ENCODE measurements around the gene MSI2. TPM values are rescaled to one million over a fixed set of nuclear protein-coding genes. Genes with fewer than 3 reads are reported as not detected.

The MSI2 gene
- total and polyA plus RNA-seq, 7 experiments from 2014 or later, result 3.3 to 169 (median 125) TPM

- Histone ChIP-seq H3K27ac (ENCODE audit: low read depth, low read length) (peak overlapping the region; percentile 83), H3K4me3 (ENCODE audit: low read length) (peak overlapping the region; percentile 87), H3K36me3 (ENCODE audit: control insufficient read depth in 2 of 3, insufficient read depth in 3 of 3, low read length in 3 of 3) (peaks cover 0 to 15% (median 0%) of the 10 kb centered on the region in 3 experiments), H3K4me1 (ENCODE audit: control insufficient read depth in 2 of 2, insufficient read depth in 2 of 2, low read length in 2 of 2) (peaks cover 13 to 35% of the 10 kb centered on the region in 2 donors), H3K9me3 (ENCODE audit: control insufficient read depth in 2 of 3, low read length in 3 of 3) (no peaks in the 10 kb centered on the region), H3K27me3 (ENCODE audit: control insufficient read depth in 2 of 2, insufficient read depth in 2 of 2, low read length in 2 of 2) (no peaks in the 10 kb centered on the region)
- peak overlapping the region; percentile 77 to 95 (median 90) for H3K27ac Mint-ChIP-seq
- ChIA-PET POLR2A (interaction anchor here (1.3 to 2.9 kb wide), 2 partner anchors 10 to 13 kb away, joined by 7 to 11 read pairs; no protein-coding TSS in a partner anchor), CTCF (interaction anchor here (0.6 to 3.2 kb wide), 3 partner anchors 14 to 486 kb away, joined by 3 to 19 read pairs (median 3); no protein-coding TSS in a partner anchor)
- no peaks in the 10 kb centered on the region for H3K9me3 Mint-ChIP-seq
- ATAC-seq (no peak), DNase-seq (peak in 7 of 9 donors; percentile 22 to 54 (median 32))
- H3K4me1 Mint-ChIP-seq, result peaks cover 21 to 70% (median 59%) of the 10 kb centered on the region in 7 donors
- peaks cover 1 to 30% (median 18%) of the 10 kb centered on the region in 5 donors for H3K36me3 Mint-ChIP-seq
- peaks cover 0 to 4% (median 0%) of the 10 kb centered on the region in 5 donors for H3K27me3 Mint-ChIP-seq
- intact Hi-C loops (cut with micrococcal nuclease), result loop anchor here (1.0 to 10.0 kb wide), 17 partner anchors 27 to 1833 kb away; partner anchors contain the start of genes AKAP1 (in 1 of the 2), C17orf67 (in 1 of the 2), COIL (in 1 of the 2) and DGKE (in 1 of the 2)
- H3K4me3 Mint-ChIP-seq, result peak overlapping the region; percentile 90 to 100 (median 96)
Observed at GRCh38 chr17:57257195-57257894, 1.0 kb downstream of the MSI2 start.

- H3K4me1 ChIP-seq (ENCODE audit: control insufficient read depth in 2 of 2, insufficient read depth in 2 of 2, low read length in 2 of 2), result peaks cover 13 to 35% of the 10 kb centered on the region in 2 donors
- peaks cover 22 to 74% (median 67%) of the 10 kb centered on the region in 7 donors for H3K4me1 Mint-ChIP-seq
- peaks cover 8 to 39% (median 26%) of the 10 kb centered on the region in 5 donors for H3K36me3 Mint-ChIP-seq
Observed at GRCh38 chr17:57257895-57258851, 1.9 kb downstream of the MSI2 start.

GRCh38 chr17:57259306-57259705, 3.0 kb downstream of the MSI2 start:
- H3K27me3 Mint-ChIP-seq, result peaks cover 0 to 2% (median 0%) of the 10 kb centered on the region in 5 donors
- peak overlapping the region in 6 of 9 donors; percentile 60 to 95 (median 88) for H3K27ac Mint-ChIP-seq
- Histone ChIP-seq H3K27ac (ENCODE audit: low read depth, low read length) (no peak overlapping the region), H3K27me3 (ENCODE audit: control insufficient read depth in 2 of 2, insufficient read depth in 2 of 2, low read length in 2 of 2) (no peaks in the 10 kb centered on the region), H3K4me3 (ENCODE audit: low read length) (no peak overlapping the region), H3K4me1 (ENCODE audit: control insufficient read depth in 2 of 2, insufficient read depth in 2 of 2, low read length in 2 of 2) (peaks cover 13 to 35% of the 10 kb centered on the region in 2 donors), H3K9me3 (ENCODE audit: control insufficient read depth in 2 of 3, low read length in 3 of 3) (no peaks in the 10 kb centered on the region), H3K36me3 (ENCODE audit: control insufficient read depth in 2 of 3, insufficient read depth in 3 of 3, low read length in 3 of 3) (peaks cover 7 to 32% (median 7%) of the 10 kb centered on the region in 3 experiments)
- POLR2A ChIA-PET, result no interaction called here
- ATAC-seq, result no peak
- DNase-seq, result no peak
- H3K4me1 Mint-ChIP-seq, result peaks cover 33 to 78% (median 73%) of the 10 kb centered on the region in 7 donors
- CTCF ChIA-PET, result interaction anchor here (0.7 to 1.9 kb wide), 3 partner anchors 9 to 19 kb away, joined by 3 to 14 read pairs (median 3); no protein-coding TSS in a partner anchor
- H3K4me3 Mint-ChIP-seq, result peak overlapping the region; percentile 90 to 100 (median 96)
- intact Hi-C loops (cut with micrococcal nuclease), result loop anchor here (5.0 to 10.0 kb wide), 9 partner anchors 148 to 1835 kb away; partner anchors contain the start of genes C17orf67 (in 1 of the 2), COIL (in 1 of the 2), DGKE (in 1 of the 2) and DYNLL2 (in 1 of the 2)
- H3K9me3 Mint-ChIP-seq, result no peaks in the 10 kb centered on the region
- H3K36me3 Mint-ChIP-seq, result peaks cover 17 to 47% (median 34%) of the 10 kb centered on the region in 5 donors

More at GRCh38 chr17:57257895-57258851, 1.9 kb downstream of the MSI2 start:
- H3K9me3 Mint-ChIP-seq, result no peaks in the 10 kb centered on the region
- H3K4me3 Mint-ChIP-seq, result peak overlapping the region; percentile 90 to 100 (median 96)
- peaks cover 0 to 2% (median 0%) of the 10 kb centered on the region in 5 donors for H3K27me3 Mint-ChIP-seq
- Histone ChIP-seq H3K36me3 (ENCODE audit: control insufficient read depth in 2 of 3, insufficient read depth in 3 of 3, low read length in 3 of 3) (peaks cover 0 to 22% (median under 1%) of the 10 kb centered on the region in 3 experiments), H3K9me3 (ENCODE audit: control insufficient read depth in 2 of 3, low read length in 3 of 3) (no peaks in the 10 kb centered on the region), H3K4me3 (ENCODE audit: low read length) (peak overlapping the region; percentile 87), H3K27me3 (ENCODE audit: control insufficient read depth in 2 of 2, insufficient read depth in 2 of 2, low read length in 2 of 2) (no peaks in the 10 kb centered on the region), H3K27ac (ENCODE audit: low read depth, low read length) (peak overlapping the region; percentile 83)
- H3K27ac Mint-ChIP-seq, result peak overlapping the region; percentile 77 to 95 (median 90)
- CTCF ChIA-PET, result interaction anchor here (0.6 to 3.2 kb wide), 3 partner anchors 15 to 485 kb away, joined by 3 to 19 read pairs (median 3); no protein-coding TSS in a partner anchor
- POLR2A ChIA-PET, result interaction anchor here (1.3 to 2.9 kb wide), 2 partner anchors 9 to 14 kb away, joined by 7 to 11 read pairs; no protein-coding TSS in a partner anchor
- peak in 1 of 9 donors; percentile 18 for DNase-seq
- ATAC-seq, result no peak
- intact Hi-C loops (cut with micrococcal nuclease), result loop anchor here (1.0 to 10.0 kb wide), 17 partner anchors 27 to 1833 kb away; partner anchors contain the start of genes AKAP1 (in 1 of the 2), C17orf67 (in 1 of the 2), COIL (in 1 of the 2) and DGKE (in 1 of the 2)

GRCh38 chr17:57259817-57260216, 3.5 kb downstream of the MSI2 start:
- peaks cover 7 to 37% (median 10%) of the 10 kb centered on the region in 3 experiments for H3K36me3 ChIP-seq (ENCODE audit: control insufficient read depth in 2 of 3, insufficient read depth in 3 of 3, low read length in 3 of 3)
- intact Hi-C loops (cut with micrococcal nuclease), result loop anchor here (5.0 to 10.0 kb wide), 9 partner anchors 147 to 1835 kb away; partner anchors contain the start of genes C17orf67 (in 1 of the 2), COIL (in 1 of the 2), DGKE (in 1 of the 2) and DYNLL2 (in 1 of the 2)
- peak overlapping the region in 4 of 9 donors; percentile 24 to 28 (median 26) for H3K27ac Mint-ChIP-seq
- no peak for ATAC-seq
- peaks cover 33 to 78% (median 73%) of the 10 kb centered on the region in 7 donors for H3K4me1 Mint-ChIP-seq
- peaks cover 0 to 2% (median 0%) of the 10 kb centered on the region in 5 donors for H3K27me3 Mint-ChIP-seq
- no peak for DNase-seq
- H3K36me3 Mint-ChIP-seq, result peaks cover 17 to 49% (median 37%) of the 10 kb centered on the region in 5 donors
- H3K4me3 ChIP-seq (ENCODE audit: low read length), result no peak overlapping the region
- no peaks in the 10 kb centered on the region for H3K27me3 ChIP-seq (ENCODE audit: control insufficient read depth in 2 of 2, insufficient read depth in 2 of 2, low read length in 2 of 2)
- ChIA-PET POLR2A (no interaction called here), CTCF (interaction anchor here (0.7 to 1.9 kb wide), 3 partner anchors 10 to 19 kb away, joined by 3 to 14 read pairs (median 3); no protein-coding TSS in a partner anchor)
- no peak overlapping the region for H3K27ac ChIP-seq (ENCODE audit: low read depth, low read length)
- H3K4me1 ChIP-seq (ENCODE audit: control insufficient read depth in 2 of 2, insufficient read depth in 2 of 2, low read length in 2 of 2), result peaks cover 13 to 35% of the 10 kb centered on the region in 2 donors
- no peaks in the 10 kb centered on the region for H3K9me3 Mint-ChIP-seq
- H3K4me3 Mint-ChIP-seq, result peak overlapping the region; percentile 17 to 97 (median 80)
- no peaks in the 10 kb centered on the region for H3K9me3 ChIP-seq (ENCODE audit: control insufficient read depth in 2 of 3, low read length in 3 of 3)

GRCh38 chr17:57260325-57261083, 4.2 kb downstream of the MSI2 start:
- Histone ChIP-seq H3K4me1 (ENCODE audit: control insufficient read depth in 2 of 2, insufficient read depth in 2 of 2, low read length in 2 of 2) (peaks cover 13 to 35% of the 10 kb centered on the region in 2 donors), H3K4me3 (ENCODE audit: low read length) (no peak overlapping the region), H3K9me3 (ENCODE audit: control insufficient read depth in 2 of 3, low read length in 3 of 3) (no peaks in the 10 kb centered on the region), H3K27ac (ENCODE audit: low read depth, low read length) (no peak overlapping the region), H3K27me3 (ENCODE audit: control insufficient read depth in 2 of 2, insufficient read depth in 2 of 2, low read length in 2 of 2) (no peaks in the 10 kb centered on the region), H3K36me3 (ENCODE audit: control insufficient read depth in 2 of 3, insufficient read depth in 3 of 3, low read length in 3 of 3) (peaks cover 8 to 43% (median 10%) of the 10 kb centered on the region in 3 experiments)
- Mint-ChIP-seq H3K9me3 (no peaks in the 10 kb centered on the region), H3K4me1 (peaks cover 33 to 79% (median 71%) of the 10 kb centered on the region in 7 donors), H3K27ac (peak overlapping the region in 4 of 9 donors; percentile 20 to 48 (median 32)), H3K36me3 (peaks cover 17 to 54% (median 42%) of the 10 kb centered on the region in 5 donors), H3K4me3 (peak overlapping the region in 8 of 10 donors; percentile 32 to 96 (median 62)), H3K27me3 (peaks cover 0 to under 1% (median 0%) of the 10 kb centered on the region in 5 donors)
- no peak for DNase-seq
- ChIA-PET CTCF (interaction anchor here (1.9 kb wide), 1 partner anchor 17 kb away, joined by 14 read pairs; no protein-coding TSS in a partner anchor), POLR2A (interaction anchor here (0.6 to 1.1 kb wide), 2 partner anchors 19 to 181 kb away, joined by 3 to 4 read pairs; no protein-coding TSS in a partner anchor)
- intact Hi-C loops (cut with micrococcal nuclease), result no loop called here
- no peak for ATAC-seq

All from naive thymus-derived CD4-positive, alpha-beta T cell (primary cell).